DMS153 (cell line): Measurements from ENCODE around the gene DNAH2.

Source experiments
- DNase-seq: peaks from one replicate; lab custom pipeline; 2025; lab: John Stamatoyannopoulos, UW

Gene DNAH2

GRCh38 chr17:7820231-7820630, 102.7 kb downstream of the DNAH2 start:
- DNase-seq: no peak

- DNase-seq: no peak
Observed at GRCh38 chr17:7822126-7822525, 104.6 kb downstream of the DNAH2 start.

- DNase-seq: no peak
Observed at GRCh38 chr17:7823581-7824001, 106.0 kb downstream of the DNAH2 start.

- DNase-seq: no peak
Observed at GRCh38 chr17:7824021-7824924, 106.7 kb downstream of the DNAH2 start.

GRCh38 chr17:7825206-7825990, 107.9 kb downstream of the DNAH2 start:
- DNase-seq: no peak

GRCh38 chr17:7830616-7831015, 113.1 kb downstream of the DNAH2 start:
- no peak for DNase-seq

- DNase-seq: no peak
Observed at GRCh38 chr17:7831233-7831632, 113.7 kb downstream of the DNAH2 start.

- no peak for DNase-seq
Observed at GRCh38 chr17:7832431-7832830, 114.9 kb downstream of the DNAH2 start.

GRCh38 chr17:7833011-7833794, 115.7 kb downstream of the DNAH2 start:
- no peak for DNase-seq

GRCh38 chr17:7833795-7834541, 116.4 kb downstream of the DNAH2 start, which contains the start of gene KDM6B:
Gene KDM6B (plus strand): TSS chr17:7834217. CDS start chr17:7845555, 11,338 bp downstream.
- peak; percentile 44 for DNase-seq

- no peak for DNase-seq
Observed at GRCh38 chr17:7834542-7834956, 117.0 kb downstream of the DNAH2 start.

- DNase-seq: peak; percentile 90
Observed at GRCh38 chr17:7834957-7835813, 117.6 kb downstream of the DNAH2 start.

GRCh38 chr17:7835814-7836595, 118.5 kb downstream of the DNAH2 start:
- DNase-seq: peak; percentile 48

- DNase-seq: peak; percentile 90
Observed at GRCh38 chr17:7836596-7837407, 119.3 kb downstream of the DNAH2 start.

- no peak for DNase-seq
Observed at GRCh38 chr17:7837408-7838088, 120.0 kb downstream of the DNAH2 start.

GRCh38 chr17:7838090-7839075, 120.8 kb downstream of the DNAH2 start:
- no peak for DNase-seq
